Inflammatory macrophage (primary cell): ENCODE results near the gene DESI2.
"Not testable (repeated sequence)": the region's sequence is repeated elsewhere in the genome, so short reads cannot be mapped to it uniquely, and the experiment has no call there.

Source experiments
- DNase-seq, 2 donors: peaks; one replicate each; pipeline ENCODE4 v3.0.0-alpha.2; 2020 to 2022

Gene DESI2

DNA sequence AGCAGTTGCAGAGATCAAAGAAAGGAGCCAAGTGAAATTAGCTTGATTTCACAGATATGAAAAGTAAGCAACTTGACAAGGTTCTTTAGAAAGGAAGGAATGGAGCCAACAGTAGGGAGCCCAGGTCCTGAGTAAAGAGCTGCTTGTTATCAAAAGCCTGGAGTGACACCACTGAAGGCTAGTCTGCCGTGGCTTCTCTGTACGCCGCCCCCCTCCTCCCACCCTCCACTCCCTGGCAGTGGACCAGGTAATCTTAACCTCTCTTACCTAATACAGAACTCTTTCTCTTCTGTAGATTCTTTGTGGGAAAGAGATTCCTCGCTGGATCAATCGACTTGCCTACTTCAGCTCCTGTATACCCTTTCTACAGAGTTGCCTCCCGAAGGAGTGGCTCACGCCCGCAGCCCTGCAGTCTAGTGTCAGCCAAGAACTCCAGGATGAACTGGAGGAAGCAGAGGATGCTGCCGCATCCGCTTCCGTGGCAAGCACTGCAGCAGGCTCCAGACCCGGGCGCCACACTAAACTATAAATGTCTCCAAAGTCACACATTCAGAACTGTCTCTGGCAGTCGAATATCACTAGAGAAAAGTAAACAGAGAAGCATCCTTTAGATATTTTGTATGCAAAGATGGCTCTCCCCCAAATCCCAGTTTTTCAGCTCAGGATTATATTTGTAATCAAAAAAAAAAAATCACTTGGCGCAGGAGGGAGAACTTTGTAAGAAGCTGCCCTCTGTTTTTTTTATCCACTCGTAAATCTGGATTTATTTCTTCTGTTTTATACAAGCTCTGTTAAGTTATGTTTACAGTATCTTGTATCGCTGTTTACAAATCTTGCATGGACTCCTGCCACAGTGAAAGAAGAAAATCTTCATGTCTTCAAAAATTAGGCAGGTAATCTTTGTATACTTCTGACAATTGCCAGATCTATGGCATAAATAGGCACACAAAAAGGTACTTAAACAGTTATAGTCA, 52.6 kb downstream of the DESI2 start:
- no peak for DNase-seq

- no peak for DNase-seq
These were observed 56.1 kb downstream of the DESI2 start for GRCh38 chr1:244709076-244709475.

DNA sequence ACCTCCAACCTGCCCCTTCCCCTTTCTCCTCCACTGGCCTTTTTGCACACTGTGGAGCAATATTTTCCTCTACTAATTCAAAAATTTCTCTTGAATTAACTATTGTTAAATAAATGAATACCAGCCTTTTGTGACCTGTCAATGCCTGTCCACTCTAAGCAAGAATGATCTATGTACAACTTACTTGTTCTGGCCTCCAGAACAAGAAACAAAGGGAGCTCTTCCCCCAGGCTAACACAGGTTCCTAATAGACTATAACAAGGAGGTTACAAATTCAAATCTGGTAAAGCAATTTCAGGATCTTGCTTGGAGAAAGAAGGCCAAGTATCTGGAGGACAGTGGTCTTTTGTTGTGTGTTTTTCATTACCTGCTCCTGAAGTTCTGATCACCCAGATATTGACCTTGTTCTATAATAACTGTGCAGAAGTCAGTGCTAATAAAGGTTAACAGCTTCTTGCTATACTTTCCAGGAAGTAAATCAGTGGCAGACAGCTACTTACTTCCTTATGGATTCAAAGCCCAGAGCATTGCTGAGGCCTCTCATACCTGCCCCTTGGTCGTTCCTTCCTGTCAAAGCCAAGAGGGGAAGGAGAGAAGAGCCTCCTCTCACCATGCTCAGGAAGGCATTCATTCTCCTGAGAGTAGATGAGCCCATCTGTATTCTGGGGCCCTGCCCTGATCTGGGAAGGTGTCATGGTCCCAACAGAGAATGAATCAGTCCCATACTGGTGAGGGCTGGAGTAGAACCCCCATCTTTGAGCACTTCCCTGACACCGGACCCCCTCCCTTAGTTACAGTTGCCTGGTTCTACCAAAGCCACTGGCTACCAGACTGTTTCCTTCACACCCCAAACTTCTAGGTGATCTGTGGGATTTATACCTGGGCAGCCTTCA, 56.8 kb downstream of the DESI2 start:
- DNase-seq: no peak

DNA sequence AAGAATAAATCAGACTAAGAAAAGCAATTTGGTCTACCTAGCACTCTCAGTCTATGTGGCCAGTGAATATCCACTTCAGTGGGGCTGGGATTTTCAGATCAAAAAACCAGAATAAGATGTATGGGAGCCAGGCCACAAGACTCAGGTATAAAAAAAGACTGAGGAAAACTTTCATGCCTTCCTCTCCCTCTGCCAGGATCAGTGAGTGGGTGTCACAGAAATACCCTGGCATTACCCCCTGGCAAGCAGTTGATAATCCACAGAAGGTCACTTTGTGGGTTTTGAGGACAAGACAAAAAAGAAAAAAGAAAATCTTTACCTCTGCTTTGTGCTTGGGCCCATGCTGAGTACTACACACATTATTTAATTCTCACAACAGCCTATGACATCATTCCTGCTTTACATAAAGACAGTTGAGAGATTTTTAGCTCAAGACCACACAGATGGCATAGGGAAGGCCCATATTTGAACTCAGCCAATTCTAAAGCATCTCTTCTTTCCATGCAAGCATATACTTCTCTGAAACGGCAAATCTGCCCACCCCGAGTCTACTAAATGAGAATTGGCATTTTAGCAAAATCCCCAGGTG, 57.6 kb downstream of the DESI2 start:
- no peak for DNase-seq

GRCh38 chr1:244712669-244713068, 59.7 kb downstream of the DESI2 start:
- DNase-seq: no peak

DNA sequence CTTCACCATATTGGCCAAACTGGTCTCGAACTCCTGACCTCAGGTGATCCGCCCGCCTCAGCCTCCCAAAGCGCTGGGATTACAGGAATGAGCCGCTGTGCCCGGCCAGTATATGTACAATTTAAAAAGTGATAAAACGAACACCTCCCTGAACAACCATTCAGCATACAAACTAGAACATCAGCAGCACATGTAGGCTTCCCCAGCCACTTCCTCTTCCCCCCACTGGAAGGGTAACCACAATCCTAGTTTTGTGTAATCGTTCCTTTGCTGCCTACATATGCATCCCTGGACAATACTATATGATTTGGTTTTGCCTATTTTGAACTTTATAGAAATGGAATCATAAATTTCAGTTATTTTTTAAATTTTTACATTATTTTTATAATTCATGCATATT, 60.4 kb downstream of the DESI2 start:
- DNase-seq: peak; percentile 42 to 59

GRCh38 chr1:244727871-244728474, 75.0 kb downstream of the DESI2 start:
- no peak for DNase-seq

- peak in 1 of 2 donors; percentile 33 for DNase-seq
These were observed 77.4 kb downstream of the DESI2 start for GRCh38 chr1:244730153-244730933.

- no peak for DNase-seq
These were observed 78.1 kb downstream of the DESI2 start for GRCh38 chr1:244730934-244731434.

GRCh38 chr1:244731651-244732050, 78.7 kb downstream of the DESI2 start:
- DNase-seq: no peak

DNA sequence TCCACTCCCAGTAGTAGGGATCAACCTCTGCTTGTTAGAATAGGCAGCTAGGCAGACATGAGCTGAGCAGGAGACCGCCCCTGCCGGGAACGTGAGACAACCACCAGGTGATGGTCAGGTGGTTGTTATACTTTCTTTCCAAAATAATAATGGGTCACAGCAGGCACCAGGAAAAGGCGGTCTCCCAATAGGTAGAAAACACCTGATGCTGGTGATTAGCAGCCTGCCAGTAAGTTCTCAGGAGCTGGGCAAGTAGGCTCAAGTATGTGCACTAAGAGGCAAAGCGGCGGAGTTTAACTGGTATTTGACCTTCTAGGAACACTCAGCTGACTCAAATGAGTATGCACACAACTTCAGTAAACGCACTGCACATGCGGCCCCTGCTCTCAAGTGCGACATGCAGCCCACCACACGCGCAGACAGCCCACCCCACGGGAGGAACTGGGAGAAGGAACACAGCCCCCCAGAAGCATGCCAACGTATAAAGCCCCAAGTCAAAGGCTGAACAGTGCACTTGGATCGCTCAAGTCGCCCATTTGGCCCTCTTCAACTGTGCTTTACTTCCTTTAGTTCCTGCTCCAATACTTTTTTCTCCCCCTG, 80.0 kb downstream of the DESI2 start:
- DNase-seq: no peak

- DNase-seq: no peak
These were observed 82.5 kb downstream of the DESI2 start for GRCh38 chr1:244735404-244735803.

GRCh38 chr1:244735876-244736561, 83.1 kb downstream of the DESI2 start:
- DNase-seq: no peak

- not testable (repeated sequence) for DNase-seq
These were observed 86.2 kb downstream of the DESI2 start for GRCh38 chr1:244739140-244739539.

DNA sequence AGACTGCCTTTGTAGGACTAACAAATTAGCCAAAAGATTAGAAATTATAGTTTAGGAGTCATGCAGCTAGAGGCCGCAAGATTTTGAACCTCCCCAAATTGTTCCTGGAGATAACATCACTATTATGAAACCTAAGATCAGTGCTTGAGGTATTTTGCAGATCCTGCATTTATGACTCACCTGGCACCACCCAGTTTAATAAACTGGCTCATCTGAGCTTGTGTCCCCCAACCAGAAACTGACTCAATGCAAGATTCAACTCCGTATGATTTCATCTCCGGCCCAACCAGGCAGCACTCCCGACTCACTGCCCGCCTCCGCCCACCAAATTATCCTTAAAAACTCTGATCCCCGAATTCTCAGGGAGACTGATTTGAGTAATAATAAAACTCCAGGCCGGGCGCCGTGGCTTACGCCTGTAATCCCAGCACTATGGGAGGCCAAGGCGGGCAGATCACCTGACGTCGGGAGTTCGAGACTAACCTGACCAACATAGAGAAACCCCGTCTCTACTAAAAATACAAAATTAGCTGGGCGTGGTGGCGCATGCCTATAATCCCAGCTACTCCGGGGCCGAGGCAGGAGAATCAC, 87.2 kb downstream of the DESI2 start:
- not testable (repeated sequence) for DNase-seq

DNA sequence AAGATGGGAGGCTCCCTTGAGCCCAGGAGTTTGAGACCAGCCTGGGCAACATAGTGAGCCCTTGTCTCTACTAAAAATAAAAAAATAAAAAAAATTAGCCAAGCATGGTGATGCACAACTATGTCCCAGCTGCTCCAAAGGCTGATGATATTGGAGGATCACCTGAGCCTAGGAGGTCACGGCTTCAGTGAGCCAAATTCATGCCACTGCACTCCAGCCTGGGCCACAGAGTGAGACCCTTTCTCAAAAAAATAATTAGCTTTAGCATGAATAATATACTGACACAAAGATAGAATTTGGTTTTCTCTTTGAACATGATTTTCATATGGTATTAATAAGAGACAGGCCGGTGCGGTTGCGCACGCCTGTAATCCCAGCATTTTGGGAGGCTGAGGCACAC, 88.8 kb downstream of the DESI2 start:
- no peak for DNase-seq

DNA sequence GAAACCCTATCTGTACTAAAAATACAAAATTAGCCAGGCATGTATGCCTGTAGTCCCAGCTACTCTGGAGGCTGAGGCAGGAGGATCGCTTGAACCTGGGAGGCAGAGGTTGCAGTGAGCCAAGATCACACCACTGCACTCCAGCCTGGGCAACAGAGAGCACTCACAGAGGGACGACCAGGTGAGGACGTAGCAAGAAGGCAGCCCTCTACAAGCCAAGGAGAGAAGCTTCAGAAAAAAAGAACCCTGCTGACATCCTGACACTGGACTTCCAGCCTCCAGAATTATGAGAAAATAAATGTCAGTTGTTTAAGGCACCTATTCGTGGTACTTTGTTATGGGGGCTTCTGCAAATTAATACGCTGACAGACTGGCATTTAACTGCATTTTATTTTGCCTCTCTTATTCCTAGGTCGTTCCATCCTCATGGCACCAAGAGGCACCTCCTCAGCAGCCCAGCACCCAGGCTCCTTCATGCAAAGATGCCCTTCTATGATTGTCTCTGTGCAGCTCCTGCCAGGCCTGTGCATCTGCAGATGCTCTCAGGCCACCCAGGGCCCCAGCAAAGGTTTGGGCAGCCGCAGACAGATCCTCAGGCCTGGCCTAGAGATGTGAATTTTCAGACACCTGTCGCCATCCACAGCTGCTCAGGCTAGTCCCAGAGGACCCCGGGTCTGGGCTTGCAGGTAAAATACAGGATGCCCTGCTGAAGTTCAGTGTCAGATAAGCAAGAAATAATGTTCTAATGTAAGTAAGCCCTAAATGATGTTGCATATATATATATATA, 96.5 kb downstream of the DESI2 start:
- no peak for DNase-seq

DNA sequence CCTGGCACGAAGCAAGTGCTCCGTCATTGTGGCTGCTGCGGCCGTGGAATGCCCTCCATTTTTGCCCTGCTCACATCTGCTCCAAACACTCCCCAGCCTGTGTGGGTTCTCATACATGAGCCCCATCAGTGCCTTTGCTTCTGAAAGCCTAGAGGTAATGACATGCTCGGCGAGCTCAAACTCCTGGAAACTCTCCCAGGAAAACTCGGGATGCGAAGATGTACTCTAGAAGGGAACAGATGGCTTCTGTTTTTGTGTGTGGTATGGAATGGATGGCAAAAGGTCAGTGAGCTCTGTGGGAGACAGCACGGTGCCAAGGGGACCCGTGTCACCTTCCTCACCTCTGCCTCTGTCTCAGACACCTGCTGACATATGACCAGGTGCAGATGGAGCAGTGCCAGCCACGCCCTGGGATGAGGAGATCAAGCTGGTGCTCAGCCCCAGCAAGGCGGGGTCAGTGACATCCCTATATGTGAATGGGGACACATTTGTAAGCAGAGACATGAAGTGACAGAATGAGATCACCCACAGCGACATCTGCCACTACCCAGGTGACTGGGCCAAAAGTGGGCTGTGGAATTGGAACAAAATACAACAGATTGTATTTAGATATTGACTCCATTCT, 98.5 kb downstream of the DESI2 start:
- no peak for DNase-seq

DNA sequence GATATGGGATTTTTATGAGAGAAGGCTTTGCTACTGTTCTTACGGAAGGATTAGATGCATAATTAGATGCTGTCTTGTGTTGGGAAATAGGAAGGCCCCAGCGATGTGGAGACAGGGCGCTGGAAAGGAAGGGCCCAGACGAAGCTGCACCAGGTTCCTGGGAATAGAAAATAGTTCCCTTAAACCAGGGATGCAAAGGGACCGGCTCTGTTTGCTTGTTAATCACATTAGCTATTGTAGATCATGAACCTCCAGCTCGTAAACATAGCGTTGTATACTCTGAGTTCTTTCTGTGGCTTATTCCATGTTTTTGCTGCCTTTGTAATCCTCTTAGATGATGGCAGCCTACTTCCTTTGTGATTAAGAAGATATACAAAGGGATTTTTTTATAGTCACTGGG, 102.7 kb downstream of the DESI2 start:
- DNase-seq: no peak
